ELR (cell line): ENCODE data around the gene RGL1.

ENCODE experiments used
- DNase-seq: peaks from one replicate; pipeline ENCODE4 v3.0.0-alpha.2; 2015; ENCODE audit warnings: low read depth

The RGL1 gene

GRCh38 chr1:183821889-183822611 lies 17.1 kb downstream of the RGL1 start:
- peak; percentile 54 for DNase-seq

DNA sequence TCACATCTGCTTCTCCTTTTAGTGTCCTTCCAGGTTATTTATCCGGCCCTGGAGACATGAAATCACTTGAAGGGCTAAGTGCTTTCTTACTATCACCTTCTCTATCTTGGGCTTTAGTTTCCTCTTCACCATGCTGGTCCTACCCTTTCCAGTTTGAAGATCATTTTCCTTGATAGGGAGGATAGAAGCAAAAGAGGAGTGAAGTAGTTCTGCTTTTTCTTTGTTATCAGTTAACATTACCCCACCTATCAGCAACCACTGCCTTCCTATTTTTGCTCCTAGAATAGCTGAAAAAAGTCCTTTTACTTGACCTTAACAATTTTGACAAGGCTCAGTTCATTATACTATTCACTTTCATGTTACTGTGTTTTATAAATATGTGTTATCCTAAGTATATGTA lies 19.4 kb downstream of the RGL1 start:
- DNase-seq: no peak

- DNase-seq: no peak
Observed at GRCh38 chr1:183827801-183828200, 22.9 kb downstream of the RGL1 start.

GRCh38 chr1:183830389-183830788 lies 25.5 kb downstream of the RGL1 start:
- DNase-seq: no peak

DNA sequence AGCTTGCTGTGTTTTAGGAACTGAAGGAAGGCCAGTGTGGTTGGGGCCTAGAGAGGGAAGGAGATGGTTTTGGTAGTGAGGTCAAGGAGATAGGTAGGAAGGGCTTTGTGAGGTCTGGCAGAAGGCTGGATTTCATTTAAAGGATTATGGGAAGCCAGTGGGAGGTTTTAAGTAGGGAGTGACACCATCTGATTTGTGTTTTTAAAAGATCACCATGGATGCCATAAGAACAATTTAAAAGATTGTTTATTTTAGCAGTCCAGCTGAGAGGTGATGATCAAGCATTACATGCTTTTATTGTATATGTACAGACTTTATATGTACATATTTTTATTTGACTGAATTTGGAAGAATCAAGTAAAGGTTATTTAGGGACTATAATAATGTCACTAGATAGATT lies 26.4 kb downstream of the RGL1 start:
- DNase-seq: no peak

DNA sequence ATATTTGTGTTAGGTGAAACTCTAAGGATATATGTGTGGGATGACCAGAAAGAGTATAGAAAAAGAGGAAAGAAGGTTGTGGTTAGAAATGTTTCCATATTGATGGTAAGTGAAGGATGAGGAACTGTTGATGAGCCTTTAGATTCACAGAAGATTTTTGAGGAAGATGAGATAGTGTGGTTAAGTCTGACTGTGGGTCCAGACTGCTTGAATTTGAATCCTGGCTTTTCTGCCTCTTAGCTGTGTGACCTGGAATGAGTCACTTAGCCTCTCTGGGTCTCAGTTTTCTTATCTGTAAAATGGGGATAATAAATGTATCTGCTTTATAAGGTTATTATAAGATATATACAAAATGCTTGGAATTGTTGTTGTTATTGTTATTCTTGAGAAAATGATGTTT lies 27.5 kb downstream of the RGL1 start:
- DNase-seq: no peak

GRCh38 chr1:183834568-183834967 lies 29.6 kb downstream of the RGL1 start:
- no peak for DNase-seq

DNA sequence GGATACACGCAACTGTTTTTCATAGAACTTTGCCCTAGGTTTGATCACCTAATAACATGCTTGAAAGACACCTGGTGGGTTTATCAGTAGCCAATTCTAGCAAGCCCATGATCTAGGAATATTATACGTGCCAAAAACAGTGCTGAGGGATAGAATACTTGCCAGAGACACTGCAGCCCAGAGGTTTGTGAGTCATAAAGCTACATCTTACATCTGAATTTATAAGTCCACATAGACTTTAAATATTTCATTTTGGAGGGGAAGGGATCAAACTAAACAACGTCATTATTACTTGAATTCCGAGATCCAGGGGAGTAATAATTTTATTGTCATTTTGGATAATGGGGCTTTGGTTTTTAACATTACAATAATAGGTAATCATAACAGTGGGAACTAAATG lies 31.7 kb downstream of the RGL1 start:
- no peak for DNase-seq

DNA sequence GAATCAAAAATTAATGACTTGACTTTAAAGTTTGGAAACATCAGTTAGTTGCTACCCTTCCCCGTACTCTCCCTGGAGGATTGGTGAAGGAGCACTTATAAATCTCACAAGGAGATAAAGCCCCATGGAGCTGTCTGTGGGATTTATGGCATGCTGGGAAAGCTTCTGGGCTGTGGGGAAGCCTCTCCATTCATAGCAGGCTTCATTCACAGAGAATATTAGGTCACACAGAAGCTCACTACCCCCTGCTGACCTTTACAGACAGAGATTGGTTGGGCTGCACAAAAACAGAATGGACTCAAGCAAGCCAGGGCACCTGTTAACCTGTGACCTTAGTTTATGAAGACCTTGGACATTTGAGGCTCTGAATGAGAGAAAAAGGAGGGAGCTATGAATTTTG lies 32.1 kb downstream of the RGL1 start:
- no peak for DNase-seq

DNA sequence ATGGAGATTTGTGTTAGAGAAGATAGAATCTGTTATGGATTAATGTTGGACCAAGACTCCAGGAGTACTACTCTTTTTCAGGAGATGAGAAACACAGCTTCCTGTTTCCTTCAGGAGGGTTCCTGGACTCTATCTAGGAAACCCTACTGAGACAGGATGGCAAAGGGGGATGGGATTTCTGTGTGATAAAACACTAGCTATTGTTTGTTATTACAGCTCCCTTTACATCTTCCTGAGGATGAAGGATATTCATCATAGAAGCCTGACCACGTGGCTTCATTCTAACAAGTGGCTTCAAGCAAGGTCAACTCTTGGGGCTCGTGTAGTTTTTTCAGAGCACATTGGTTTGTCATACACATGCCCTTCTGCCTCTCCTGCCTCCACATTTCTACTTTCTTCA lies 33.3 kb downstream of the RGL1 start:
- no peak for DNase-seq

GRCh38 chr1:183840140-183840539 lies 35.2 kb downstream of the RGL1 start:
- DNase-seq: peak; percentile 80

GRCh38 chr1:183841550-183841949 lies 36.6 kb downstream of the RGL1 start:
- DNase-seq: peak; percentile 63

GRCh38 chr1:183841950-183842794 lies 37.3 kb downstream of the RGL1 start:
- peak; percentile 94 for DNase-seq

GRCh38 chr1:183842795-183843144 lies 37.9 kb downstream of the RGL1 start:
- DNase-seq: no peak

GRCh38 chr1:183844806-183845205 lies 39.9 kb downstream of the RGL1 start:
- no peak for DNase-seq

GRCh38 chr1:183845681-183846080 lies 40.8 kb downstream of the RGL1 start:
- peak; percentile 45 for DNase-seq

DNA sequence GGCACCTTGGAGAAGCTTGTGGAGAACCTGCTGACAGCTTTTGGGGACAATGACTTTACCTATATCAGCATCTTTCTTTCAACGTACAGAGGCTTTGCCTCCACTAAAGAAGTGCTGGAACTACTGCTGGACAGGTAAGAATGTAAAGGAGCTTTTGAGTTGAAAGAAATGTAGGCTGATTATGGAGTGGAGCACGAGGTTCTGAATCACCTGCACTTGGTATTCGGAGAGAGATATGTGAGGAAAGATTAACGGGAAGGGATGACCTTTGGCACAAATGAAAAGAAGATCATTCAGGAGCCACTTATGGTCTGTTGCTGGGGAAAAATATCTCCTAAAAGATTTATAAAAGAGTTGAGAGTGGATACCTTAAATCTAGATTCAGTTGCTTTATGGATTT lies 42.7 kb downstream of the RGL1 start:
- DNase-seq: no peak

DNA sequence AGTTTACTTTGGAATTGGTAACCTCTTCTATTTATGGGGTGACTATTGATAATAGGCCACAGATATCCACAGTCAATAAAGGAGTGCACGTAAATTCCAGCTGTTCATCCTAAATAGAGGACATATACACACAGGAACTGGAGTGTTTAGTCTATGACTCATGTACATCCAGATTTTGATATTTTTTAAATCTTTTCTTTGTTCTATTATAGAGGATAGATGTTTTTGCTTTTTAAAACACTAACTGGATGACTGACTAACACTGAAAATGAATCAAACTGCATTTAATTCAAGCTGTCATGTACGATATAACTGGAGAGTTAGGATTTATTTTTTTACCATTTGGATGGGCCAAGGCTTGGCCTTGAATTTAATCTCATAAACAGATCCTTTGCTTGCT lies 45.9 kb downstream of the RGL1 start:
- DNase-seq: no peak

DNA sequence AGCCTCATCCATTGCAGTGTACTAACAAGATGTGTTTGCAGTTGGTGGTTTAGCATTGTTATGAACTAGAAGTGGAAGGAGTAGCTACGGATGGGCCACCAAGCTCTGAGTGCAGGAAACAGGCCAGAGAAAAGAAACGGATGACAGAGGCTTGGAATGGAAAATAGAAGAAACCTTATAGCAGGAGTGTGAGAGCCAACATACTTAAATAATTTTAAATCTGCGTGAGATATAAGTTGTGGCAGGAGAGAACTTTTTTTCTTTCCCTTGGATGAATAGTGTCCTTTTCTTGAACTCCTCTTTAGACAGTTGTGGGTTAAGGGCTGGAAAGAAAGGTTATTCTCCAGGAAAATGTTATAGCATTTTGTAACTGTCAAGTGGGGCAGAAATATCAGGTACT lies 54.2 kb downstream of the RGL1 start:
- no peak for DNase-seq

DNA sequence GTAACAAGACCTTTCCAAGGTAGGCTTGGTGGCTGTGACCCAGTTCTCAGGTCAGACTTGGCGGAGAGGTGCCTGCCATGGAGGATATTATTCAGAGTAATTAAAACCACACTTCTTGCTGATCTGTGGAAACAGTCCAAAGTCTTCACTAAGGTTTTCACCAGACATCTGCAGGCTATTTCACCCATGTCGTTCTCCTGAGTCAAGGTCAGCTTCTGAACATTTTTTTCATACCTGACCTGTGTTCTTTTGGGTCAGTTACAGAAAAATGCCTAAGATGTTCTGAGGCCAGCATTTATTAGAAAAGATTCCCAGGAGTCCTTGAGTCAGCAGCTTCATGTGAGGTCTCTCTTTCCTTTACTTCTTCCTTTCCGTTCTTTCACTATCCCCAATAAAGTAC lies 54.9 kb downstream of the RGL1 start:
- DNase-seq: no peak

DNA sequence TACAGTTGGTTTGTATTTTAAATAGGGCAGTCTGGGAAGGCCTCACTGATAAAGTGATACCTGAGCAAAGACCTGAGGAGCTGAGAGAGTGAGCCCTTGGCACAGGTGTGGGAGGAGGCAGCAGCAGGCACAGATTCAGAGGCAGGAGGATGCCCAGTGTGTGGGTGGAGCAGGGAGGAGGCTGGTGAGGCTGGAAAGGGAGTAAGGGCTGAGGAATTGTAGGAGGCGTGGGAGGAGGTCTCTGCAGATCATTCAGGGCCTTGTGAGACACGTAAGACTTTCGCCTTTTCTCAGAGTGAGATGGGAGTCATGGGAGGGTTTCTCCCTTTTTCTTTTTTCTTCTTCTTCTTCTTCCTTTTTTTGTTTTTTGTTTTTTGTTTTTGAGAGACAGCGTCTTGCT lies 58.0 kb downstream of the RGL1 start:
- DNase-seq: no peak

GRCh38 chr1:183863852-183864251 lies 58.9 kb downstream of the RGL1 start:
- no peak for DNase-seq

DNA sequence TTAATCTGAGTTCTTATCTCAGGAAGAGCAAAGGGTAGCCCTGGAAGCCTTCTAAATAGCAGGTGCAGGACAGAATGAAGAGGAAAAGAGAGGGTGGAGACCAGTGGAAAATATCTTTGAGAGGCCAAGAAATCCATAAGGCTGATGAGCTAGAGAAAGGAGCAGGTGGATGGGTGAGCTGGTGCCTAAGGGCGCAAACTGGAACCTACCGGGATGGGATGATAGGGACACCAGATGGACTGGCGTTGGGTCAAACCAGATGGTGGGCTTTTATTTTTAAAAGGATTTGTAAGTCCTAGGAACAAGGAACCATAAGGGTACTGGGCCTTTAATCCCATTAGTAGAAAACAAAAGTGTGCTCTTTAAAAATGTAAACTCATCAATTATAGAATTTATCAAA lies 59.7 kb downstream of the RGL1 start:
- no peak for DNase-seq

DNA sequence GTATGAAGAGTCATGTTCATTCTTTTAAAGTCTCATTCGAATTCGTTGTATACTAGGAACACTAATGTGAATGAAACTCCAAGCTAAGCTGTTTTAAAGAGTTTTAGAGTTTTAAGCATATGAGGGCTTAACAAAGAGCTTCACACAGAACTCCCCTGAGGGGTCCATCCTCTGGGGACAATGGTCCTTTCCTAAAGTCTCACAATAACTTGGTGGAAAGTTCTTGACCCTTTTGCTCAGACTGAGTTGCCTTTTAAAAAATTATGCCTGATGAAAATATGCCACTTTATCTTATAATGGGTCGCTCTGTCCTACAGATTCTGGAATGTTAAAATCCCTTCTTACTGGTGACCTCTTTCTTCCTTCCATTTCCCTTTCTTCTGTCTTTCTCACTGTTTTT lies 64.3 kb downstream of the RGL1 start:
- no peak for DNase-seq
